Stimulated activated CD4-positive, alpha-beta T cell treated with anti-CD3 and anti-CD28 coated beads, Interleukin-1b, Interleukin-23, amount 100 ng/mL, for 1 hour (primary cell): ENCODE data around the gene TMEM271.
"Not testable (repeated sequence)": the region's sequence is repeated elsewhere in the genome, so short reads cannot be mapped to it uniquely, and the experiment has no call there.

Experiments used
- DNase-seq, 2 donors: peaks; one replicate each; pipeline ENCODE4 v3.0.0-alpha.2; 2020; ENCODE audit warnings: low read depth in 2 of 2

TMEM271 gene

DNA sequence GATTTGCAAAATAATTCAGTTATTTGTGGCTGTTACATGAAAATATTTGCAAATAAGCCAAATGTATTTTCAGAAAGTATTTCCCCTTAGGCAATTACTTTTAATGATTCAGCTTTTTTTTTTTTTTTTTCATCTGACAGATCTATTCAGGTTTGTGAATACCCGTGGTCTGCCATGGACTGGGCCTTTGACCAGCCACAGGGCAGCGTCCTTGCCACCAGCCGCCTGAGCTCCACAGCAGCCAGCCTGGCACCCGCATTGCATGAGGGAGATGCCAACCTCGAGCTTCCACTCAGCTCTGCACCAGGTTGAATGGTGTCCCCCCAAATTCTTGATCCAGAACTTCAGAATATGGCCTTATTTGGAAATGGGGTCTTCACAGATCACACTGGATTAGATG lies 14.7 kb downstream of the TMEM271 start:
- no peak for DNase-seq

DNA sequence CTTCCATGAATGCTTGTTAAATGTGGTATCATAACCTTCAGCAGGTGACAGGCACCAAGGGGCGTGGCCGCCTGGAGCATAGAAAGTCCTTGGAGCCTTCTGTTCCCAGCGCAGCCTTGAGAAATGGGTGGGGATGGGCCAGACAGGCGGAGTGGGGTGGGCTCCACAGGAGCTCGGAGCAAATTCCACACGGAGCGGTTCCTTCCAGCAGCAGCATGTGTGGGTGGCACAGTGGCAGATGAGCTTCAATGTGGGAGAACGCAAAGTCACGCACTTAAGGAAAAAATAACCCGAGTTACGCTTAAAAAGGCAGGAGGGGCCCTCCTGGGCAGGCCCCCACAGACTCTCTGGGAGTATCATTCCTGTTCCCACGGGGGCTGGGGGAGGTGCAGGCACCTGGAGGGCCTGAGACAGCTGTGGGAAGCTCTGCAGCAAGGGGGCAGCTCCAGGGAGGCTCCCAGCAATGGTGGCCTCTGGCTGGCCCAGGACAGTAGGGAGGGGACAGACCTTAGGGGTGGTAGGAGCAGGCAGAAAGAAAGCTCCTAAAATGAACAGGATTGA lies 15.3 kb downstream of the TMEM271 start:
- DNase-seq, result no peak

DNA sequence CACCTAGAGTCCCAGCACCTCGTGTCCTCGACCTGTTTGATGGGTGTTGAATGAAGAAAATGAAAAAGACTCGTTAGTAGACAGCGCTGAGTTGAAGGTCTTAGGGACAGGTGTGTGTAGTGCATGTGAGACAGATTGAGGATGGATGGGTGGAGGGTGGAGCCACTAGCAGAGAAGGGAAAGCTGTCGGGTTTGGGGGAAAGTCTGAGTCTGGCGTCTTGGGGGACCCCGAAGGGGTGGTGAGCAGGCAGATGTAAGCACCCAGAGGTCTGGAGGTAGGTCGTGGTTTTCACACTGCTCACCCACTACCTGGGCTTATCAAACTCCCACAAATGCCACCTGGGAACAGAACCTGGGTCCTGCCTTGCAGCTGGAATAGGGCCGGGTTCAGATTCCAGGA lies 16.0 kb downstream of the TMEM271 start:
- no peak for DNase-seq

DNA sequence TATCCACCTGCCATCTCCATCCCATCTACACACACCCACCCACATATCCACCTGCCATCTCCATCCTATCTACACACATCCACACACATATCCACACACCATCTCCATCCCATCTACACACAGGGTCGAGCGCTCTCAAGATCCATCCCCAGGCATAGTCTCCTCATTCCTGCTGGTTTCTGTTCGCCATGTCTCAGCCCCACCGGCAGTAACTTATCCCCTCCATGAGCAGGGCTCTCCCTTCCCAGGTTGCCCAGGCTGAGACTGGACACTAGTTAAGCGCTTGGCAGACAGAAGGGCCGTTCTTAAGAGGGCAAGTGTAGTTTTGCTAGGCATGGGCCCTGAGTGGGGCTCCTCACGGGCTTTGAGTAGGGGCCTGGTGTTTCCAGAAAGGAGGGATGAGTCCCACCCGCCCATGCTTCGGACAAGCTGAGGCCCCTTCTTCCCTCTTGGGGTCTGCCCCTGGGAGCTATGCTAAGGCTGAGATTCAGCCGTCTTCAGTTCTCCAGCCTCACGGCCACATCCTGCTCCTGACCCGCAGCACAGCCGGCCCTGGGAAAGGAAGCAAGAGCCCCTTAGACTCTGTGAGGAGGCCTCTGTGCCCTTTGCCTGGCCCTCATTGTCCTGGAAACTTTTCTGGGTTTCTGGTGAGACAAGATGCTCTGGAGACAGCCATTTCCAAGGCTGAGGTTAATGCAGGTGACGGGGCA lies 20.4 kb downstream of the TMEM271 start:
- no peak for DNase-seq

DNA sequence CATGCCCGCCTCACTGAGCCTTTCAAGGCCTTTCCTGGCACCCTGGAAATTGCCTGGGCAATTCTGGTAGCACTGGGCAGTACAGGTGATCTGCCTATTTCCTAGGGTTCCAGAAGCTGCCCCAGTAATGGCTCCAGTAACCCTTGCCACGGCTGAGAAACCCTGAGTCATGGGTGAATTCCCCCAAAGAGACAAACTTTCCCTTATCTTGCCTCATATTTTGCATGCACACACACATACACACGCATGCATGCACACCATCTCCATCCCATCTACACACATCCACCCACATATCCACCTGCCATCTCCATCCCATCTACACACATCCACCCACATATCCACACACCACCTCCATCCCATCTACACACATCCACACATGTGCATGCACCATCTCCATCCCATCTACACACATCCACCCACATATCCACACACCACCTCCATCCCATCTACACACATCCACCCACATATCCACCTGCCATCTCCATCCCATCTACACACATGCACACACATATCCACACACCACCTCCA lies 21.2 kb downstream of the TMEM271 start:
- not testable (repeated sequence) for DNase-seq

DNA sequence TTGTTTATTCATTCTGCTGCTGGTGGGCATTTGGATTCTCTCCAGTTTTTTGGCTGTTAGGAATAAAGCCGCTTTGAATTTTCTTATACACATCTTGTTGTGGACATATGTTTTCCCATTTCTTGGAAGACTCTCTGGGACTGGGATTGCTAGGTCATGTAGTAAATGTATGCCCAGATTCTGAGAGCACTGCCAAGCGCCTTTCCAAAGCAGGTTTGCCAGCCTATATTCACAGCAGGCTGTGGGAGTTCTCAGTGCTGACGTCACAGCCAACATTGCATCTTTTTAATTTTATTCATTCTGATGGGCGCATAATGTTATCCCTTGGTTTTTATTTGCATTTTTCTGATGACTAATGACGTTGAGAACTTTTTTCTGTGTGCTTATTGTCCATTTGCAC lies 24.1 kb downstream of the TMEM271 start:
- DNase-seq, result no peak

DNA sequence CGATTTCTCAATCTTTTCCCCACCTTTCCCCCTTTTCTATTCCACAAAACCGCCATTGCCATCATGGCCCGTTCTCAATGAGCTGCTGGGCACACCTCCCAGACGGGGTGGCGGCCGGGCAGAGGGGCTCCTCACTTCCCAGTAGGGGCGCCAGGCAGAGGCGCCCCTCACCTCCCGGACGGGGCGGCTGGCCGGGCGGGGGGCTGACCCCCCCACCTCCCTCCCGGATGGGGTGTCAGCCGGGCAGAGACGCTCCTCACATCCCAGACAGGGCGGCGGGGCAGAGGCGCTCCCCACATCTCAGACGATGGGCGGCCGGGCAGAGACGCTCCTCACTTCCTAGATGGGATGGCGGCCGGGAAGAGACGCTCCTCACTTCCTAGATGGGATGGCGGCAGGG lies 25.8 kb downstream of the TMEM271 start:
- DNase-seq, result not testable (repeated sequence)

DNA sequence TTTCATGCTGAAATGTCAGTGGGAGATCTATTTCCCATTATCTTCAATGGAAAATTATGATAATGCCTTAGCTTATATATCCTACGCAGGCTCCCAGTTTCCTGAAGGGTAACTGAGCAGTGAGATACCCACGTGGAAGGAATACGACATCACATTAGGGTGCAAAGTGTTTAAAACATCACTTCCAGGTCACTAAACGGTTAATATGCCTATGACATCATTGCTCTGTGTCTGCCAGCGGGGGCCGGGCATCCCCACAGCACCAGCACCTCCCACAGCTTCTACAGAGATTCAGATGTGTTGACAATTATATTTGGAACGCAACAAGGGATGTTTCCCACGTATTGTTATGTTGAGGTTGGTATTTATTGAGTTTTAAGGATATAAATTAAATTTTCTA lies 27.1 kb downstream of the TMEM271 start:
- DNase-seq, result no peak

DNA sequence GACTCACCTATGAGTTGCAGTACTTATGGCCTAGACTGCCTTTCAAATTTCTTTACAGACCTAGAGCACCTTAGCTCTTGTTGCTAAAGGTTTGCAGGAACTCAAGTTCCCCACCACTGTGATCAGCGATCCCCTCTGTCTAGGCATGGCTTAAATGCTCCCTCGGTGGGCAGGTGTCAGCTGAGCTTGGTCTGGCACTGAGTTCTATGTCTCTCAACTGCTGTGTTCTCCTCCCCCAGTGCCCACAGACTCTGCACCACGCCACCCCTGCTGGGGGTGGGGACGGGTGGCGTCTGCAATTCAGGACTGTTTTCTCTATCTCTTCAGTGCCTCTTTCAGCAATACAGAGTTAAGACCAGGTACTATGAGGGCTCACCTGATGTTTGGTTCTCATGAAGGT lies 30.5 kb downstream of the TMEM271 start:
- no peak for DNase-seq

DNA sequence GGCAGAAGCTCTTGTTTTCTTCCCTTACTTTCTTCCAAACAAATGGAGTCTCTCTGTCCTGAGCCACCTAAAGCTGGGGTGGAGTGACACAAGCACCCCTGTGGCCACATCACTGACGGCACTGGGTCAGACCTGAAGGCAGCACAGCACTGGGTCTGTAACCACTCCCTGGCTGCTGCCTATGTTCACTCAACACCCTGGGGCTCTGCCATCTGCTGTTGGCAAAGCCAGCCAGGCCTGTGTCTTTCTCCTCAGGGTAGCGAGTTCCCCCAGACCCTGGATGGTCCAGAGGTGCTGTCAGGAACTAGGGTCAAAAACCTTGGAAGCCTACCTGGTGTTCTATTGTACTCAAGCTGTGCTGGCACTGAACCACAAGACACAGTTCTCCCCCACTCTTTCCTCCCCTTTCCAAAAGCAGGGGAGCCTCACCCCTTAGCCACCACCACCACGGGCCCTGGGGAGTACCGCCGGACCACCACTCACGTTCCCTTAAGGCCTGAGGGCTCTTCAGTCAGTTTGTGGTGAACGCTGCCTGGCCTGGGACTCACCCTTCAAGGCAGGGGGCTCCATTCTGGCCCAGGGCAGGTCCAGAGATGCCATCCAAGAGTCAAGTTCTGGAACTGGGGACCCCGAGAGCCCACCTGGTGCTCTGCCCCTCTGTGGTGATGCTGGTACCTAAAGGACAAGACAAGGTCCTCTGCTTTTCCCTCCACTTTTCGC lies 31.5 kb downstream of the TMEM271 start:
- no peak for DNase-seq

DNA sequence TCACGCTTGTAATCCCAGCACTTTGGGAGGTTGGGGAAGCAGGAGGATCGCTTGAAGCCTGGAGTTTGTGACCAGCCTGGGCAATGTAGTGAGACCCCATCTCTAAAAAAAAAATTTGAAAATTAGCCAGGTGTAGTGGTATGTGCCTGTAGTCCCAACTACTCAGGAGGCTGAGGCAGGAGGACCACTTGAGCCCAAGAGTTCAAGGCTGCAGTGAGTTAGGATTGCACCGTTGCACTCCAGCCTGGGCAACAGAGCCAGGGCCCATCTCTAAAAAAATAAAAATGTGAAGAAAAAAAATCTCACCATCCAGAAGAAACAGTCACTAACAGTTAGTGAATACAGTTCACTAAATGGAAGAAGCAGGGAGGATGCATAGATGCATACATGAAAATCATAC lies 34.8 kb downstream of the TMEM271 start:
- DNase-seq, result no peak

DNA sequence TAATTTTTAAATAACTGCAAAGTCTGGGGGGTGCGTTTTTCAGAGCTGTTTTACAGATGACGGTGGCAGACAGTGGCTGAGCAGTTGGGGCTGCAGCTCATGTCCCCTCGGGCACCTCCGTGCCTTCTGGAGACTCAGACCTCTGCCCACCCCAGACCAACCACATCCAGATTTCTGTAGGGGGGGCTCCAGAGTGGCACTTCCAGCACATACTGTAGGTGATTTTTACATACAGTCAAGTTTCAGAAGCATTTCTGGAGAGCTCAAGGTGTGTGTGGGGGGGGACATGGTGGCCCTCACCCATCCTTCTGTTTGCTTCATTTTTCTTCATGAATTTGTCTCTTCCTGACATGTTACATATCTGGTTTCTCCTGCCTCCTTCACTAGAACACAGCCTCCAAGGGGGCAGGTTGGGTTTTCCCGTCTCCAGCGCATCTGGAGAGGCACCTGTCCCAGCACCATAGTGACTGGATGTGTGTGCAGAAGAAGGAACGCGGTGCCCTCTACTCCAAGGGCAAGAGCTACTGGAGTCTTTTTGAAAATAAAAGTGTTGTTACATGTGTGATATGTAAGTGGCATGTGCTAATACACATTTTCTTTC lies 37.5 kb downstream of the TMEM271 start:
- DNase-seq, result no peak

DNA sequence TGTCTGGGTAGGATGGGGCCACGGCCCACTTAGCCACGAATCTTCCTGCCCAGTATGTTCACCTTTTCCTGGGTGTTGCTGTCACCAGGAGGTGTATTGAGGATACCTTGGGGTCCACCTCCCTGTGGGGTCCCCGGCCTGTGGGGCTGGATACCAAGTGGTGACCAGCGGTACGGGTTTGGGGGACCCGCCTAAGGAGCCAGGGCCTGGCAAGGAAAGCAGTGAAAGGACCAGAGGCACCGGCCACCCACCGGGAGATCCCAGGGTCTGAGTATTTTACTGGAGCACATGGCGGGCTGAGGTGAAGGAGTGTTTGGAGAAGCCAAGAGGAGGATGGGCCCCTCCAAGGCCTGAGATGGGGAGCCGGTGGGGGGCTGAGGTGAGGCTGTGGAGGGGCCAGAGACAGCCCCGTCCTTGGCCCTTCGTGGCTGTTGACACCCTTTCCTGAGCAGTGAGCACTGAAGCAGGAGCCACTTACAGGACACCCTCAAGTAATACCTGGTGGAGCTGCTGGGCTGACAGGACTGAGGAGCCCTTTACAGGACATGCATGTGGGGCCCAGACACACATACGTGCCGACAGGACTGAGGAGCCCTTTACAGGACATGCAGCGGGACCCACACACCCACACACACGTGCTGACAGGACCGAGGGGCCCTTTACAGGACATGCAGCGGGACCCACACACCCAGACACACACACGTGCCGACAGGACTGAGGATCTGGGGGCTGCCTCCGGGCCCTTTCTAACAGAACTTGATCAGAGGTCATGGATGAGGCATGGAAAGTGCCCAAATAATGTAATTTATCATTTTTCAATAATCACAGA lies 38.4 kb downstream of the TMEM271 start:
- DNase-seq, result no peak

DNA sequence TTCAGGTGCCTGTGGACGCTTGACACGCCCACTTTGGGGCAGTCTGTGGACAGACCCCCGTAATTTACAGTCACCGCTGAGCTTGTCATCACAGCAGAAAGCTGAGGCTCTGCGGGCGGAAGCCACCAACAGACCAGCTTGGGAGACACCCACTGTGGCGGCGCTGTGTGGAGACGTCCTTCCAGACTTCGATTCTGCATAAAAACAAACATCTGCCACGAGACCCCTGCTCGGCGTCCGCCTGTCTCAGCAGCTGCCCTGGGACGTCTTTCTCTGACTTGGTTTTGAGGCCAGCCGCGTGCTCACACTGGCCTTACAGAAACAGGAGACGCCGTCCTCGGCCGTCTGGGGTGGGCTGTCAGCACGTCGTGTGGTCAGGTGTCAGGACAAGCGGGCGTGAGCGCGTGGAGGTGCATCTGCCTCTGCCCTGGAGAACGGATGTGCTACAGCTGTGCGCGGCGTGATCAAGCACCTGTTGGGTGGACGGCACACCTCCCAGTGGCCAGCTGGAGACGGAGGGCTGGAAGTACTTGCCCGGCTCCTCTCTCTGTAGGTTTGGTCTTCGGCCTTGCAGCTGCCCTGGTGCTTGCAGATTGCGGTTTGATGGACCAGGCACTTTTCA lies 39.6 kb downstream of the TMEM271 start:
- no peak for DNase-seq

DNA sequence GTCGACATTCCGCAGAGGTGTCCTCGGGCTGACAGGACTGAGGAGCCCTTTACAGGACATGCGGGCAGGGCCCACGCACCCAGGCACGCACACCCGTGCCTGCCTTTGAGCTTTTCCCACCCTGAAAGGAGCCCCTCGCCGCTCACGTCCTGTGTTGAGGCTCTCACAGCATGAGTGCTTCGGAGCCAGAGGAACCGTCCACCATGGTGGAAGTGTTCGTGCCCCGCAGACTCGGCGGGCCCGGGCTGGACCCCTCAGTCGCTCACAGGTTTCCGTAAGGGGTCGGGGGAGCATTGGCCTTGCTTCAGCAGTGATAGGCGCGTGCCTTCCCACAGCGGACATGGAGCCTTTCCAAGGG lies 40.2 kb downstream of the TMEM271 start:
- DNase-seq, result no peak

DNA sequence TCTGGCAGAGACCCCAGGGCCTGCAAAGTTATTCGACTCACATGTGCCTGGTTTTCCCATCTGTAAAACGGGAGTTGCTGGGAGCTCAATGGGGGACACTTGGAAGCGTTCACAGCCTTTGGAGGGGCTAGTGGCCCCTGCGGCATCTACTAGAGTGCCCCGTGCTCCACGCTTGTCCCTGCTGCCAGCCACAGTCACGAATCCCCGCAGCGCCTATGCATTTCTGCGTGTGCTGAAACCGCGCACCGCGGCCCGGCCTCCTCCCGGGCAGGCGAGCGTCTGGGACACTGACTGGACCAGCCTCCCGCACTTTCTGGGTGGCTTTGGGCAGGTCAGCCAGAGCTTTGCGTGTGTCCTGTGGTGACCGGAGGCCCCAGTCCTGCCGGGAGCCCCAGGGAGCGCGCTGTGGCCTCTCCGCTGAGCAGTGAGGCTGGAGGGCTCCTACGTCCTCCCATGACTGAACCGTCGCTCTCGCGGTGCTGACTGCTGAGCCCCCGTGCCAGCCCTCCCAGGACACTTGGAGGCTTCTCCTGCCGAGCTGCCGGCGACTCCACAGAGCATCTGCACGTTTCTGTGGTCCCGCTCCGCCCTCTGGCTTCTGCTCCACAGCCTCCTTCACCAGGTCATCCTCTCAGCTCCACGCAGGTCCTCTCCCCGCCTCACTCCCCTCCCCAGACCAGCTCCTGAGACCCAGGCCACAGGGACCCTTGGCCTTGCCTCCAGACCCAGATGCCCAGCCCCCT lies 40.7 kb downstream of the TMEM271 start:
- DNase-seq, result no peak

DNA sequence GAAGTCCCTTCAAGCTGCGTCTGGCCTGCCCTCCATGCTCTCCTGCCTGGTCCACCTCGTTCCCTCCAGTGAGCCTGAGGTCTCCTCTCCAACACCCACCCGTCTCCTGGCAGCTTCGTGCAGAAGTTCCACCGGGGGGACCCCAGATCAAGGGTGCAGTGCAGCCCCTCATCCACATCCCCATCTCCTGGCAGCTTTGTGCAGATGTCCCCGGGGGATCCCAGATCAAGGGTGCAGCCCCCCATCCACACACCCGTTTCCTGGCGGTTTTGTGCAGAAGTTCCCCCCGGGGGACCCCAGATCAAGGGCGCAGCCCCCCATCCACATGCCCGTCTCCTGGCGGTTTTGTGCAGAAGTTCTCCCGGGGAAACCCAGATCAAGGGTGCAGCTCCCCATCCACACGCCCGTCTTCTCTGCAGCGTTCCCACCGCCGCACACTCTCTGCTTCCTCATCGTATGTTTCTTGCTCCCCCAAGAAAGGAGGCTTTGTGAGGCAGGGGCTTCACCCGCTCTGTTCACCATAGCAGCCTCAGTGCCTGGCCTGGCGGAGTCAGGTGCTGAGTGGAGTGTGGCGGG lies 41.4 kb downstream of the TMEM271 start:
- no peak for DNase-seq

DNA sequence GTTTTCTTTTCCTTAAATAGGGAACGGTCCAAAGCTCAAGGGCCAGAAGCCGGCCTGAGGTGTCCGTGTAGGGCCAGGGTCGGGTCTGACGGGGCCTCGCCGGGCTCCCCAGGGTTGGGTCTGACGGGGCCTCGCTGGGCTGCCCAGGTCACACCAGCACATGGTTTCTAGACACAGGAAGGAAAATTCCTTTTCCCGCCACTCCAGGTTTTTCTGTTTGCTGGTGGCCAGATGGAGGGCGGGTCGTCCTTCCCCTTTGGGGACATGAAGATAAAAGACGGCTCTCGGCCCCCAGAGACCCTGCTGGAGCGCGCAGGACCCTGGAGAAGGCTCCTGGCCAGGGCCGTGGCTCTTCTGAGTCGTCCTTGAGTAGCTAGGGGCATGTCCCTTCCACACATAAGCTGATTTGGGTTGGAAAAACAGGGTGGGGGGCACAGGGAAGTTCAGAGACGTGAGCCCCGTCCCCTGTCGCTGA lies 42.0 kb downstream of the TMEM271 start:
- DNase-seq, result no peak

DNA sequence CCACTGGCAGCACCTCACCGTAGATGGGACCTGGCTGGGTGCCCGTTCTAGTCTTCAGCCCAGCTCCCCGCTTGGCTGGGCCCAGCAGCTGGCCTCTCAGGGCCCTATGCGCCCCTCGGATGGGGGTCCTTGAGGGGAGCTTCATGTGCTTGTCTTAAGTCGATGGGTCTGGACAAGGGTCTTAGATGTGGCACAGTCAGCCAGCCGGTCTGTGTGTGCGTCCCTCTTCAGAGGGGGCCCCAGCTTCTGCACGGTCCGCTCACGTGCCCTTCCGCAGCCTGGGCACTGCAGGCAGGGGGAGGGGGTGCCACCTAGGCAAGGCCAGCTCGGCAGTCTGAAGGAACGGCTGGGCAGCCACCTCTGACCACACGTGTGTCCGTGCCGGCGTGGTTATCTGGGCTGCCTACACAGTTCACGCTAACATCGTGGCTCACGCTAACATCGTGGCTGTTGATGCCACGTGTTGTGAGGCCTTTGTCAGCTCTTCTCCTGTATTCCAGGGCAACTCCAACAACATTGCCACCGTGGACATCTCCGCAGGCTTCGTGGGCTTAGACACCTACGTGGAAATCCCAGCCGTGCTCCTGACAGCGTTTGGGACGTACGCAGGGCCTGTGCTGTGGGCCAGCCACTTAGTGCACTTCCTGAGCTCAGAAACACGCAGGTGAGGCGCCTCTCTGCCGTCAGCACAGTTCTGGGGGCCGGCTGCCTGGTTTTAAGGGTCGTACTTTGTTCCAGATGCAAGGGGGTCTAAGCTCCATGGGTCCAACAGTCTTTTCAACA lies 42.6 kb downstream of the TMEM271 start:
- DNase-seq, result no peak
